HG02870 (cell line): ENCODE measurements around the gene KCNIP1.

ENCODE experiments used
- ATAC-seq: cut with Tn5 transposase; IDR thresholded peaks from one replicate; pipeline ENCODE4 v1.9.1; 2021; ENCODE audit warnings: mild to moderate bottlenecking, moderate library complexity; ENCODE audit not compliant: unreplicated experiment

KCNIP1 gene

GRCh38 chr5:170590566-170590965, 86.7 kb downstream of the KCNIP1 start:
- ATAC-seq: no peak

DNA sequence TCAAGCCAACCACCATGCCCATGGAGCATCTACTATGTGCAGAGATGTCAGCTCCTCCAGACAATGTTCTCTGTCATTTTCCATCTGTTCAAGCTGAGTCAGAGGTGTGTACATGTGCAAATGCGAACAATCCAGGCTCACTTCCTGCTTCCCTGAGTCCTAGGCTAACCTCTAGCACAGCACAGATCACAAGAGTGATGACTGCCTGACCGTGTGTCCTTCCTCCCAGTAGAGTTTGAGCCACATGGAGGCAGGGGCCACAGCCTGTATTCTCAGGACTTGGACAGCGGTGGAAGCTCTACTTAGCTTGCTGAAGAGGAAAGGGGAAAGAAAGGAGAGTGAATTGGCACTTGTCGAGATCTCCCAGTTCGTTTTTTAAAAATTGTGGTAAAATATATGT, 87.2 kb downstream of the KCNIP1 start:
- no peak for ATAC-seq

DNA sequence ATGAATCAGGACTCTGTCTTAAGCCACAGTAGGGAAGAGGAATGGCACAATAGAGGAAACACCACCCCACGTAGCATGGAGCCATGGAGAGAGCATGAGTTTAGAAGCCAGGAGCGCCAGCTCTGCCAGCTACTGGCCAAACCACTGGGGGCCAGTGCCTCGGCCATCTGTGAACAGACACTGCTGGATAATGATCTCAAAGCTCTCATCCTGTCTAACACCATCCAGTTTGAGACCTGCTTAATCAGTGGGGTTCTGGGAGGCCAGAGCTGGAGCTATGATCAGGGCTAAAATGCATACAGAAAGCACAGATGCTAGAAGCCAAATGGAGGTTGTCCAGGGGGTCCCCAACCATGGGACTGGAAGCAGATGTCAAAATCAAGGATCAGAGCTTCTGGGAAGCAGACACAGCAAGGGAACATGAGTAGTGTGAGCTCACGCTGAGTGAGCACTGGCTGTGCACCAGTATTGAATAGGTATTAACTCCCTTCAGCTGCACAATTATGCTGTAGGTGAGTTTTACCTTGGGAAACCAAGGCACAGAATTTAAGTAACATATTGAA, 92.7 kb downstream of the KCNIP1 start:
- no peak for ATAC-seq

GRCh38 chr5:170597109-170597751, 93.4 kb downstream of the KCNIP1 start:
- ATAC-seq: peak; percentile 69

- no peak for ATAC-seq
Measured at GRCh38 chr5:170597872-170598271, 94.1 kb downstream of the KCNIP1 start.

GRCh38 chr5:170599756-170600155, 95.9 kb downstream of the KCNIP1 start:
- ATAC-seq: no peak

- ATAC-seq: no peak
Measured at GRCh38 chr5:170601619-170602018, 97.8 kb downstream of the KCNIP1 start.

GRCh38 chr5:170603109-170603508, 99.3 kb downstream of the KCNIP1 start:
- no peak for ATAC-seq

- no peak for ATAC-seq
Measured at GRCh38 chr5:170603578-170604565, 100.1 kb downstream of the KCNIP1 start.

- no peak for ATAC-seq
Measured at GRCh38 chr5:170606941-170607340, 103.1 kb downstream of the KCNIP1 start.

DNA sequence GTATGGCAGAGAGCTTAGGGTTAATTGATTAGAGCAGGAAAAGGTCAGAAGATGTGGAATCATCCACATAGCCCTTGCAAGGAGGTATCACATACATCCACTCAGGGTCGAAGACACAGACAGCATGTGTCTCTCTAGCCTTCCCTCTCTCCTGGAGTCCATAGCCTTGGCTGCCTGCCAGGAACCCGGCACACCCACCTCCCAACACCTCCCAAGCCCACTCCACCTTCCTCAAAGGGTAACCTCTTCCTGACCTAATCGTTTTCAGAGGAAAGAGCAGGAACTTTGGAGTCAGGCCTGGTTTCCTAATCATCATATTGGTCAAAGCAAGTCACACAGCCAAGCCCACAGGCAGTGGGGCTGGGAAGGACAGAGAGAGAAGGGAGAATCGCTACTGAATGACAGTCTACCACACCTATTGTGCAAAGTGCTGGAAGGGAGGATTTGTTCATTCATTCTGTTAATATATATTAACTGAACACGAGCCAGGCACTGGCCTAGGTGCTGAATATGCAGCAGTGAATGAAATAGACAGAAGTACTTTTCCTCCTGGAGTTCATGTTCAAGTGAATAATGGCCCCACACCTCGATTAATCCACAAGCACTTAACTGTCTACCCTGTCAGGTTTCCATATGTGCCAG, 107.8 kb downstream of the KCNIP1 start:
- ATAC-seq: no peak

DNA sequence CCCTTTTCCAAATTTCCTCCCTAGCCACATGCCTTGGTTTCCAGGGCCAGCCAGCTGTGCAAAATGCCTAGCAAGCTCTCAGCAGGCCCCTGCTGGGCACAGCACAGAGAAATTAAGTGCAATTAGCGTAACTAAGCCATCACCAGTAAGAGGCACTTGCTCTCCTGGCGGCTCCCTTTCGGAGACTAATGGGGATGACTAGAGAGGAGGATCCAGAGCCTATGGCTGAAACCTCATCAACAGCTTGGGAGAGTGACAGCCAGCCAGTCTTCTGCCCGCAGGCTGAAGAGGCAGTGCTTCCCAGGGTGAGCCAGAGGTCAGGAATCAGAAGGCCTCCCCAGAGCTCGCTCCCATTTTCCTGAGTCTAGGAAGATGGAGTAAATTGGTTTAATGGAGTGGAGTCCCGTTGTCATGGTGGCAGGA, 108.4 kb downstream of the KCNIP1 start:
- no peak for ATAC-seq

DNA sequence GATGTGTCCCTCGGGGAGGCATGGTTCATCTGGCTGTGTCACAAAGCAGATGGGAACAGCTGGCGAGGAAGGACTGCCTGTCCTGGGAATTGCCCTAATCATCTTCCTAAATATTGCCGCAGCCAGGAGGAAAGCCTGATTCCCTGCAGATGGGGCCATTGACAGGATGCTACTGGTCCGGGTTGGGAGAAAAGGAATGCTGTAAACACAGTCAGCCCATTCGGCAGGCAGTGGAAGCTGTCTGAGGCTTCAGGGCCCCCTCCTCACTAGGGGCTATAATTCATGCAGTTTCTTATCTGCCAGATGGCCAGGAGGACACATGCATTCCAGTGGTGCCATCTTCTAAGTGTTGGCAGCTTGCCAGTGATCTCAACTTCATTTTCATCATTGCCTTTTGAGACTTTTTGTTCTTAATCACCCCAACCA, 110.3 kb downstream of the KCNIP1 start:
- ATAC-seq: no peak

GRCh38 chr5:170614720-170615119, 110.9 kb downstream of the KCNIP1 start:
- no peak for ATAC-seq

DNA sequence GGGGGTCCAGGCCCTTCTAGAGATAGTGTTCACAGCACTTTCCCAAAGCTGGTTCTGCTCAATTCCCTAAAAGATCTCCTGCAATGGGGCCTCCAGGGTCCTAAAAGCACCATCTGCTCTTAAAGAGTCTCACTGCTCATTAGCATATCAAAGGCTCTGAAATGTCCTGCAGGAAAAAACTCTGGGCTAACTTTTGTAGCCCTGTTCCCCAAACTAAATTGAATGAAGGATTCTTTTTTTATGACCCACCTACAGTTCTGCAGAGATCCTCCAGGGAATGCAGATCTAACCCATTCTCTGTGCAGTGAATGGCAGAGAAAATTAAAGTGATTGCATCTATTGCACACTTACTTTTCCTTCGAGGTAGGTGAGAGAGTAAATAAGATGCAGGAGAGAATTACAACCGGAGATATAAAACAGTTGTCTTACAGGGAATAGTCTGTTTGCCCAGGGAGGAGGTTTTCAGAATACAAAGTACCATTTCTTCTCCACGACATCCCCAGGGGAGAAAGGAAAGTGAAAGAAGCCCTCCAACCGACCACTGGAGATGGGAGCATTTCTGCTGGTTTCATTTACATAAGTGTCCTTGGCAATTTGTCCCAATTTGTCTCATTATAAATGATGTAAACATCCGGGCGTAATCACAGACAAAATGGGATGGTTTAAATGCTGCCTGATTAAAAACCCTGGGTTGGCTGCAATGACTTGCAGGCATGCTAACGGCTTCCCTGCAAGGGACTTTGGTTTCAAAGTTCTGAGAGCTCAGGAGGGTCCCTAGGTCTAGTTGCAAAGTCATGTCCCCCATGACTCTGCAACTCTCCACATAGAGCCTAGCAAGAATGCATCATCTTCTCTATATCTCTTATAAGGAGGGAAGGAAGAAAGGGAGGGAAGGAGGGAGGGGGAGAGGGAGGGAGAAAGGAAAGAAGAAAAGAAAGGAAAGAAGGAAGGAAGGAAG, 114.0 kb downstream of the KCNIP1 start:
- ATAC-seq: no peak

GRCh38 chr5:170619869-170620268, 116.0 kb downstream of the KCNIP1 start:
- ATAC-seq: peak; percentile 67

DNA sequence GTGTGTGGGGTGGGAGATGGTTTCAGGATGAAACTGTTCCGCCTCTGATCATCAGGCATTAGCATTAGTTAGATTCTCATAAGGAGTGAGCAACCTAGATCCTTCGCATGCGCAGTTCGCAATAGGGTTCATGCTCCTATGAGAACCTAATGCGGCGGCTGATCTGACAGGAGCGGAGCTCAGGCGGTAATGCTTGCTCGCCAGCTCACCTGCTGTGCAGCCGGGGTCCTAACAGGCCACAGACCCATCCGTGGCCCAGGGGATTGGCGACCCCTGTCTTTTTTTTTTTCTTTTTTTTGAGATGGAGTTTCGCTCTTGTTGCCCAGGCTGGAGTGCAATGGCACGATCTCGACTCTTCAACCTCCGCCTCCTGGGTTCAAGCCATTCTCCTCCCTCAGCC, 119.1 kb downstream of the KCNIP1 start:
- no peak for ATAC-seq

- no peak for ATAC-seq
Measured at GRCh38 chr5:170623576-170624181, 119.9 kb downstream of the KCNIP1 start.
